Large intestine (tissue), 1 donor: ENCODE results near the gene MAML2. TPM values are rescaled to one million over a fixed set of nuclear protein-coding genes. Genes with fewer than 3 reads are reported as not detected.

Experiments
- polyA plus RNA-seq: library from polyadenylated mRNA; unstranded; fragments of 120-200 nt; gene quantifications from one replicate; pipeline ENCODE4 v1.2.1, GENCODE V29; 2013

The MAML2 gene
- polyA plus RNA-seq, 1 donor: 11.2 TPM

Other genes starting within 250 kb of the MAML2 start
- 29.3 TPM for gene CCDC82, start 46.7 kb upstream of the MAML2 start, polyA plus RNA-seq
- gene JRKL, start 46.8 kb upstream of the MAML2 start, polyA plus RNA-seq: 18.5 TPM